Tibial nerve (tissue), 4 donors: Measurements from ENCODE around the gene IZUMO4.

Experiments used
- EP300 ChIP-seq, 2 donors: sonication (generic); formaldehyde crosslinking; IDR thresholded peaks; one replicate each; pipeline ENCODE4 v1.6.1; 2017; ENCODE audit warnings: antibody characterized with exemption in 2 of 2, mild to moderate bottlenecking in 1 of 2
- POLR2A ChIP-seq, 2 donors: fragments of 450-650 bp; IDR thresholded peaks; one replicate each; pipeline ENCODE4 v1.6.1; 2017; ENCODE audit warnings: antibody characterized with exemption in 2 of 2, mild to moderate bottlenecking in 2 of 2, moderate library complexity in 2 of 2
- TF ChIP-seq, protein P1 (sequence below), 5 experiments: fragments of 200-600 bp in 3 of 5; fragments of 450-650 bp in 2 of 5; sonication (generic) in 3 of 5; IDR thresholded peaks; one replicate each; pipeline ENCODE4 v1.5.1; 2016 to 2019; ENCODE audit warnings: antibody characterized with exemption in 5 of 5, mild to moderate bottlenecking in 3 of 5, moderate library complexity in 2 of 5

DNA sequence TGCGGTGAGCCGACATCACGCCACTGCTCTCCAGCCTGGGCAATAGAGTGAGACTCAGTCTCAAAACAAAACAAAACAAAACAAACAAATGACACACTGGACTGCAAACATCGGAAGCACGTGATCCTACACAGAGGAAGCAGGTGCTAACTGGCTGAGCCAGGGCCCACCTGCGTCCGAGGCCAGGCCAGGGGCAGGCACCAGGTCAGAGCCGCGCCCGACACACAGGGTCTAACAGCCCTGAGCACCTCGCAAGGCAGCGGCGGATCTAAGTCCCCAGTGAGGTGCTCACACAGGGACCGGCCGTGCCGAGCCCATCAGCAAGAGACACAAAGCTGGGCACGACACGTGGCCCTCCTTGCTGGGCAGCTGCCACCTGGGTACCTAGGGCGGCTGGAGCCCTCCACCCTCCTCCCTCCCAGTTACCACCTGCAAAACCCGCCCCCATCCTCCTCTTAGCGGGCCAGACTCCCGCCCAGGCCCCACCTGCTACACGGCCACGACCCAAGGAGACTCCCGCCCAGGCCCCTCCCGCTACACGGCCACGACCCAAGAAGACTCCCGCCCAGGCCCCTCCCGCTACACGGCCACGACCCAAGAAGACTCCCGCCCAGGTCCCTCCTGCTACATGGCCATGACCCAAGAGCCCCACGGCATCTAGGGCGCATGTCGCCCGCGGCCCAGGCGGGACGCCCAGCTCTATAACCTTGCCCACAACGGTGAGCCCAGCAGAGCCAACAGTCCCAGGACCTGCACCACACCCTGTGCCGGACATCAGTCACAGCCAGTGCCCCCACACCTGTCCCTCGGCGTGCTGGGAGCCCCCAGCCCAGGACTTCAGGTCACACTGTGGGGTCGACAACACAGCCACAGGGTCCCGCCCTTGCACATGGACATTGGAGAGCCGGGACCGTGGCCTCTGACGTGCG, 39.0 kb downstream of the IZUMO4 start:
- TF ChIP-seq, protein P1, sequence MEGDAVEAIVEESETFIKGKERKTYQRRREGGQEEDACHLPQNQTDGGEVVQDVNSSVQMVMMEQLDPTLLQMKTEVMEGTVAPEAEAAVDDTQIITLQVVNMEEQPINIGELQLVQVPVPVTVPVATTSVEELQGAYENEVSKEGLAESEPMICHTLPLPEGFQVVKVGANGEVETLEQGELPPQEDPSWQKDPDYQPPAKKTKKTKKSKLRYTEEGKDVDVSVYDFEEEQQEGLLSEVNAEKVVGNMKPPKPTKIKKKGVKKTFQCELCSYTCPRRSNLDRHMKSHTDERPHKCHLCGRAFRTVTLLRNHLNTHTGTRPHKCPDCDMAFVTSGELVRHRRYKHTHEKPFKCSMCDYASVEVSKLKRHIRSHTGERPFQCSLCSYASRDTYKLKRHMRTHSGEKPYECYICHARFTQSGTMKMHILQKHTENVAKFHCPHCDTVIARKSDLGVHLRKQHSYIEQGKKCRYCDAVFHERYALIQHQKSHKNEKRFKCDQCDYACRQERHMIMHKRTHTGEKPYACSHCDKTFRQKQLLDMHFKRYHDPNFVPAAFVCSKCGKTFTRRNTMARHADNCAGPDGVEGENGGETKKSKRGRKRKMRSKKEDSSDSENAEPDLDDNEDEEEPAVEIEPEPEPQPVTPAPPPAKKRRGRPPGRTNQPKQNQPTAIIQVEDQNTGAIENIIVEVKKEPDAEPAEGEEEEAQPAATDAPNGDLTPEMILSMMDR (IDR thresholded peaks at IDR 0.05): no peak
- TF ChIP-seq POLR2A (IDR thresholded peaks at IDR 0.05) (no peak), EP300 (IDR thresholded peaks at IDR 0.05) (no peak)
